ENCODE data around the gene IL1R2.
A peak's percentile ranks its signal among the peaks of the same experiment; 100 is the strongest.

Gene IL1R2

GRCh38 chr2:102021779-102022178, 30.0 kb downstream of the IL1R2 start:
- DNase-seq (ENCODE audit: low read depth in 2 of 2), result no peak

GRCh38 chr2:102022884-102023539, 31.3 kb downstream of the IL1R2 start:
- no peak for DNase-seq (ENCODE audit: low read depth in 2 of 2)

GRCh38 chr2:102024410-102024809, 32.6 kb downstream of the IL1R2 start:
- no peak for DNase-seq (ENCODE audit: low read depth in 2 of 2)

- no peak for DNase-seq (ENCODE audit: low read depth in 2 of 2)
These were observed 33.3 kb downstream of the IL1R2 start for GRCh38 chr2:102025016-102025501.

- DNase-seq (ENCODE audit: low read depth in 2 of 2), result no peak
These were observed 34.0 kb downstream of the IL1R2 start for GRCh38 chr2:102025583-102026267.

GRCh38 chr2:102027036-102027980, 35.5 kb downstream of the IL1R2 start:
- DNase-seq (ENCODE audit: low read depth in 2 of 2), result no peak

- DNase-seq (ENCODE audit: low read depth in 2 of 2), result no peak
These were observed 36.7 kb downstream of the IL1R2 start for GRCh38 chr2:102028470-102028869.

GRCh38 chr2:102029405-102029804, 37.6 kb downstream of the IL1R2 start:
- DNase-seq (ENCODE audit: low read depth in 2 of 2), result no peak

- no peak for DNase-seq (ENCODE audit: low read depth in 2 of 2)
These were observed 38.2 kb downstream of the IL1R2 start for GRCh38 chr2:102029952-102030351.

GRCh38 chr2:102030502-102030854, 38.7 kb downstream of the IL1R2 start:
- DNase-seq (ENCODE audit: low read depth in 2 of 2), result no peak

GRCh38 chr2:102030855-102031527, 39.2 kb downstream of the IL1R2 start:
- DNase-seq (ENCODE audit: low read depth in 2 of 2), result no peak

- no peak for DNase-seq (ENCODE audit: low read depth in 2 of 2)
These were observed 40.7 kb downstream of the IL1R2 start for GRCh38 chr2:102032368-102033030.

GRCh38 chr2:102033031-102033749, 41.4 kb downstream of the IL1R2 start:
- DNase-seq (ENCODE audit: low read depth in 2 of 2), result peak; percentile 14

GRCh38 chr2:102033750-102034682, 42.3 kb downstream of the IL1R2 start:
- no peak for DNase-seq (ENCODE audit: low read depth in 2 of 2)

- no peak for DNase-seq (ENCODE audit: low read depth in 2 of 2)
These were observed 43.2 kb downstream of the IL1R2 start for GRCh38 chr2:102034683-102035548.

GRCh38 chr2:102037681-102038080, 45.9 kb downstream of the IL1R2 start:
- no peak for DNase-seq (ENCODE audit: low read depth in 2 of 2)

GRCh38 chr2:102040229-102040628, 48.5 kb downstream of the IL1R2 start:
- DNase-seq (ENCODE audit: low read depth in 2 of 2), result no peak

GRCh38 chr2:102041351-102041750, 49.6 kb downstream of the IL1R2 start:
- DNase-seq (ENCODE audit: low read depth in 2 of 2), result no peak

Measured in stimulated activated CD4-positive, alpha-beta T cell treated with anti-CD3 and anti-CD28 coated beads, Interleukin-4, amount 100 ng/mL, for 48 hours (primary cell).